Skeletal muscle tissue (tissue), 4 donors: ENCODE data around the gene DZIP1L. TPM values are rescaled to one million over a fixed set of nuclear protein-coding genes. Genes with fewer than 3 reads are reported as not detected.
"Not testable (repeated sequence)": the region's sequence is repeated elsewhere in the genome, so short reads cannot be mapped to it uniquely, and the experiment has no call there.

Experiments
- H3K27ac ChIP-seq: one replicate; pipeline ENCODE4 v1.7.0; 2013; ENCODE audit warnings: mild to moderate bottlenecking, low read depth, low read length, inconsistent platforms
- H3K27me3 ChIP-seq, 3 donors: one replicate each; pipeline ENCODE4 v1.7.0; 2013; ENCODE audit warnings: low read length in 3 of 3; ENCODE audit not compliant: control insufficient read depth in 3 of 3, insufficient read depth in 3 of 3
- H3K36me3 ChIP-seq, 3 donors: one replicate each; pipeline ENCODE4 v1.7.0; 2013; ENCODE audit warnings: low read length in 3 of 3; ENCODE audit not compliant: control insufficient read depth in 3 of 3, insufficient read depth in 3 of 3
- H3K4me1 ChIP-seq, 3 donors: one replicate each; pipeline ENCODE4 v1.7.0; 2013; ENCODE audit warnings: low read length in 3 of 3, mild to moderate bottlenecking in 3 of 3; ENCODE audit not compliant: control insufficient read depth in 3 of 3, insufficient read depth in 3 of 3
- H3K4me3 ChIP-seq, 3 donors: one replicate each; pipeline ENCODE4 v1.7.0; 2013; ENCODE audit warnings: low read length in 3 of 3
- H3K9ac ChIP-seq, 3 donors: one replicate each; pipeline ENCODE4 v1.7.0; 2013; ENCODE audit warnings: low read length in 3 of 3, mild to moderate bottlenecking in 3 of 3, moderate library complexity in 2 of 3, low read depth in 1 of 3
- H3K9me3 ChIP-seq, 3 donors: one replicate each; pipeline ENCODE4 v1.7.0; 2013; ENCODE audit warnings: low read length in 3 of 3; ENCODE audit not compliant: control insufficient read depth in 3 of 3
- total RNA-seq: library from RNA; depleted of rRNA; stranded (reverse); fragments of >200 nt; gene quantifications from one replicate; pipeline ENCODE4 v1.2.3, GENCODE V29; 2014
- donor health status: Osteomylitis.

The DZIP1L gene
- 13.6 TPM for total RNA-seq

DNA sequence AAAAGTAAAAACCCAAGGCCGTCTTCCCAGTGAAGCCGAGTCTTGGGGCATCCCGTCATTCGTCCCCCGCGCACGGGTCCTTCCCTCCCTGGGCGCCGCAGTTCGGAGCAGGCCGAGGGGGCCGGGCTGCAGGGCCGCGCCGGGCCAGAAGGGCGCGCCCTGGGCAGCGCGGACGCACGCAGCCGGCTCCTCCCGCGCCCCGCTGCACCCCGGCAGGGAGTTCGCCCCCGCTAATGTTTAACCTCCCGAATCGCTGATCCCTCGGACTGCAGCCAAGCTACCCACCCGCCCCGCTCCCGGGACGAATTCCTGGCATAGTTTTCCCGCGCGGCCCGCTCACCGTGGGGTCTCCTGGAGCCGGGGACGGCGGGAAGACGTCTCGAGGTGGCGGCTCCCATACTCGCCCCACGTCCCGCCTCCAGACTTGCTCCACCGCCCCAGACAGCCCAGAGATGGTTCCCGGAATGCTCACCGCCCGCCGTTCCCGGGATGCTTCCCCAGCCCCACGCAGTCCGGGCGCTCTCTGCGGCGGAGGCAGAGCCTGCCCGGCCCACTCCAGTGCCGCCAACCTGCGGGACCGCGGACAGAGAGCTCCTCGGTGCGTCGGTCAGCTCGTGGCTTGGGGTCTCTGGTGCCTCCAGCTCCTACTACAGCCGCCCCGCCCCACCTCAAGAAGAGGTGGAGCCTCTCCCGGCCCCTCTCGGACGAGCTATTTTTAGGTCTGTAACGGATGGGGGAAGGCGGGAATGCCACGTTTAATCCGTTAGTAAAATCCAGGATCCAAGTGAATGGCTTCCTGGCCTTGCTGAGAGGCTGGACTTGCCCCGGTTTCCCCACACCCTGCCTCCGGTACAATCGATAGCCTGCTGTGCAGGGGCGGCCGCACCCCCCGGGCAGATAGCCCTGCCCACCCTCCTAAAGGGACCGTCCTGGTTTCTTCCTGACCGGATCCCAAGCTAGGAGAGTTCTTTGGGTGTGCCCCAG, at the start of gene DZIP1L:
DZIP1L (minus strand) TSS at position 621 of the 984 bp plus-strand sequence. CDS start 11,637 bp downstream, outside the sequence.
- no peaks in the 10 kb centered on the region for H3K9me3 ChIP-seq
- peak within 1 kb of the TSS; percentile 78 for H3K27ac ChIP-seq
- H3K4me1 ChIP-seq: peaks cover 6 to 14% (median 9%) of the 10 kb centered on the region in 3 donors
- peak within 1 kb of the TSS; percentile 71 to 82 (median 76) for H3K9ac ChIP-seq
- no peaks in the 10 kb centered on the region for H3K27me3 ChIP-seq
- peak within 1 kb of the TSS; percentile 77 to 86 (median 78) for H3K4me3 ChIP-seq
- H3K36me3 ChIP-seq: peaks cover 0 to 3% (median 0%) of the 10 kb centered on the region in 3 donors

GRCh38 chr3:138165061-138165460, 49.7 kb upstream of the DZIP1L start:
- no peak overlapping the region for H3K9ac ChIP-seq
- no peaks in the 10 kb centered on the region for H3K9me3 ChIP-seq
- peaks cover 25 to 47% (median 43%) of the 10 kb centered on the region in 3 donors for H3K36me3 ChIP-seq

GRCh38 chr3:138157743-138158142, 42.3 kb upstream of the DZIP1L start:
- Histone ChIP-seq H3K36me3 (peaks cover 2 to 14% (median 11%) of the 10 kb centered on the region in 3 donors), H3K27ac (no peak overlapping the region), H3K4me3 (no peak overlapping the region), H3K27me3 (no peaks in the 10 kb centered on the region), H3K4me1 (no peaks in the 10 kb centered on the region), H3K9me3 (no peaks in the 10 kb centered on the region), H3K9ac (no peak overlapping the region)

More at GRCh38 chr3:138165061-138165460, 49.7 kb upstream of the DZIP1L start:
- Histone ChIP-seq H3K27ac (no peak overlapping the region), H3K4me3 (no peak overlapping the region), H3K4me1 (no peaks in the 10 kb centered on the region), H3K27me3 (no peaks in the 10 kb centered on the region)

GRCh38 chr3:138154534-138154933, 39.1 kb upstream of the DZIP1L start:
- H3K36me3 ChIP-seq: no peaks in the 10 kb centered on the region
- no peak overlapping the region for H3K4me3 ChIP-seq
- no peaks in the 10 kb centered on the region for H3K9me3 ChIP-seq
- H3K27me3 ChIP-seq: no peaks in the 10 kb centered on the region
- H3K4me1 ChIP-seq: no peaks in the 10 kb centered on the region
- H3K27ac ChIP-seq: no peak overlapping the region
- no peak overlapping the region for H3K9ac ChIP-seq

GRCh38 chr3:138148503-138148902, 33.1 kb upstream of the DZIP1L start:
- Histone ChIP-seq H3K27ac (no peak overlapping the region), H3K9ac (no peak overlapping the region), H3K9me3 (no peaks in the 10 kb centered on the region), H3K4me1 (no peaks in the 10 kb centered on the region), H3K27me3 (no peaks in the 10 kb centered on the region), H3K4me3 (no peak overlapping the region), H3K36me3 (no peaks in the 10 kb centered on the region)

DNA sequence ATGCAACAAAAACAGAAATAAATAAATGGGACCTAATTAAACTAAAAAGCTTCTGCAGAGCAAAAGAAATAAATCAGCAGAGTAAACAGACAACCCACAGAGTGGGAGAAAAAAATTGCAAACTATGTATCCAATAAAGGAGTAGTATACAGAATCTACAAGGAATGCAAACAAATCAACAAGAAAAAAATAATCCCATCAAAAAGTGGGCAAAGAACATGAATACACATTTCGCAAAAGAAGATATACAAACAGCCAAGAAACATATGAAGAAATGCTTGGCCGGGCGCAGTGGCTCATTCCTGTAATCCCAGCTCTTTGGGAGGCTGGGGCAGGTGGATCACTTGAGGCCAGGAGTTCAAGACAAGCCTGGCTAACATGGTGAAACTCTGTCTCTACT, 26.8 kb upstream of the DZIP1L start:
- not testable (repeated sequence) for H3K9me3 ChIP-seq, H3K27ac ChIP-seq, H3K4me1 ChIP-seq, H3K9ac ChIP-seq, H3K27me3 ChIP-seq, H3K4me3 ChIP-seq, H3K36me3 ChIP-seq

DNA sequence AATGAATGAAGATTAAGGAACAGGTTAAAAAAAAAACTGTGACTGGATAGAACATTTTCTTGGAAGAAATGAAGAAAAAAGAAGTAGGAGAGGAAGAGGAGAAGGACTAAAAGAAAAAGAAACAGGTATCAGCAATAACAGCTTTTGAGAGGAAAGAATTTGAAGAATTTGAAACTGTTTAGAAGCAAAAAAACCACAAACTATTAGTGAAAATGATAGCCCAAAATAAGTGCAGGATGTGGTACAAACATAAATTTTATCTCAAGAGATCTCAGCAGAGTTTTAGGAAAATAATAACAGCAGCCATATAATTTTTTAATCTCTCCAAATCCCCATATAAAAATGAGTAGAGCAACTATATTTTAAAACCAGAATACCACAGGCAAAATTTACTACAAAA, 25.5 kb upstream of the DZIP1L start:
- Histone ChIP-seq H3K9ac (no peak overlapping the region), H3K4me3 (no peak overlapping the region), H3K4me1 (no peaks in the 10 kb centered on the region), H3K27me3 (no peaks in the 10 kb centered on the region), H3K9me3 (no peaks in the 10 kb centered on the region), H3K27ac (no peak overlapping the region), H3K36me3 (no peaks in the 10 kb centered on the region)

GRCh38 chr3:138139691-138140090, 24.3 kb upstream of the DZIP1L start:
- Histone ChIP-seq H3K9ac (no peak overlapping the region), H3K9me3 (no peaks in the 10 kb centered on the region), H3K27me3 (no peaks in the 10 kb centered on the region), H3K36me3 (no peaks in the 10 kb centered on the region), H3K4me3 (no peak overlapping the region), H3K4me1 (no peaks in the 10 kb centered on the region), H3K27ac (no peak overlapping the region)

GRCh38 chr3:138137861-138138260, 22.5 kb upstream of the DZIP1L start:
- Histone ChIP-seq H3K27ac (no peak overlapping the region), H3K27me3 (no peaks in the 10 kb centered on the region), H3K4me1 (no peaks in the 10 kb centered on the region), H3K9me3 (no peaks in the 10 kb centered on the region), H3K36me3 (no peaks in the 10 kb centered on the region), H3K4me3 (no peak overlapping the region), H3K9ac (no peak overlapping the region)

DNA sequence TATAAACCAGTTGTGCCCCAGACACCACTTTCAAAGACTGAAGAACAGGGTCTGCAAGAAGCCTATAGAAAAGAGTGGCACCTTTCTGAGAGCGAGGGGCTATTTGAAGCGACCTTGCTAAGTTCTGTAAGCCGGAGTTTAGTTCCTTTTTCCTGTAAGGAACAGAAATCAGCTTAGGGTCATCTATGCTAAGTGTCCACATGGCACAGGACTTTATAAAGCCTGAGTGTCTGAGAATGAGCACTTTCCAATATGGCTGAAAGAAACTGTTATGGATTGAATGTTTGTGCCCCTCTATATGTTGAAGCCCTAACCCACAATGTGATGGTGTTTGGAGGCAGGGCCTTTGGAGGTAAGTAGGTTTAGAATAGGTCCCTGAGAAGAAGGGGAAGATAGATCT, 20.8 kb upstream of the DZIP1L start:
- no peaks in the 10 kb centered on the region for H3K4me1 ChIP-seq
- H3K4me3 ChIP-seq: no peak overlapping the region
- no peaks in the 10 kb centered on the region for H3K36me3 ChIP-seq
- H3K27me3 ChIP-seq: no peaks in the 10 kb centered on the region
- H3K9ac ChIP-seq: no peak overlapping the region
- no peaks in the 10 kb centered on the region for H3K9me3 ChIP-seq
- peak overlapping the region; percentile 15 for H3K27ac ChIP-seq
